HepG2 (cell line): ENCODE data around the gene VAMP2.

ENCODE experiments used
- CTCF ChIP-seq: sonication (generic); formaldehyde crosslinking; IDR thresholded peaks from 2 replicates; pipeline ENCODE4 v1.5.0; 2020; ENCODE audit warnings: mild to moderate bottlenecking, missing genetic modification reagents, moderate library complexity
- HDAC2 ChIP-seq: sonication (generic); formaldehyde crosslinking; IDR thresholded peaks from 2 replicates; pipeline ENCODE4 v1.4.0; 2020; ENCODE audit warnings: missing genetic modification reagents
- POLR2A ChIP-seq, 2 experiments: IDR thresholded peaks; 2 replicates each; pipeline ENCODE4 v1.6.1; 2011; ENCODE audit warnings: low read depth in 2 of 2, low read length in 2 of 2, mild to moderate bottlenecking in 1 of 2, moderate library complexity in 1 of 2; ENCODE audit not compliant: insufficient read depth in 1 of 2
- SATB2 ChIP-seq: sonication (generic); formaldehyde crosslinking; IDR thresholded peaks from 2 replicates; pipeline ENCODE4 v1.5.0; 2020; ENCODE audit warnings: missing genetic modification reagents
- TF ChIP-seq, protein P1 (sequence below): sonication (generic); formaldehyde crosslinking; IDR thresholded peaks from 2 replicates; pipeline ENCODE4 v1.4.0; 2020; ENCODE audit warnings: missing genetic modification reagents, mild to moderate bottlenecking, borderline replicate concordance
- TF ChIP-seq, protein P2 (sequence below): sonication (generic); formaldehyde crosslinking; IDR thresholded peaks from 2 replicates; pipeline ENCODE4 v1.5.0; 2020; ENCODE audit warnings: mild to moderate bottlenecking, missing genetic modification reagents
- TF ChIP-seq, protein P3 (sequence below): sonication (generic); formaldehyde crosslinking; IDR thresholded peaks from 2 replicates; pipeline ENCODE4 v1.9.0; 2022; ENCODE audit warnings: low read depth, missing genetic modification reagents

DNA sequence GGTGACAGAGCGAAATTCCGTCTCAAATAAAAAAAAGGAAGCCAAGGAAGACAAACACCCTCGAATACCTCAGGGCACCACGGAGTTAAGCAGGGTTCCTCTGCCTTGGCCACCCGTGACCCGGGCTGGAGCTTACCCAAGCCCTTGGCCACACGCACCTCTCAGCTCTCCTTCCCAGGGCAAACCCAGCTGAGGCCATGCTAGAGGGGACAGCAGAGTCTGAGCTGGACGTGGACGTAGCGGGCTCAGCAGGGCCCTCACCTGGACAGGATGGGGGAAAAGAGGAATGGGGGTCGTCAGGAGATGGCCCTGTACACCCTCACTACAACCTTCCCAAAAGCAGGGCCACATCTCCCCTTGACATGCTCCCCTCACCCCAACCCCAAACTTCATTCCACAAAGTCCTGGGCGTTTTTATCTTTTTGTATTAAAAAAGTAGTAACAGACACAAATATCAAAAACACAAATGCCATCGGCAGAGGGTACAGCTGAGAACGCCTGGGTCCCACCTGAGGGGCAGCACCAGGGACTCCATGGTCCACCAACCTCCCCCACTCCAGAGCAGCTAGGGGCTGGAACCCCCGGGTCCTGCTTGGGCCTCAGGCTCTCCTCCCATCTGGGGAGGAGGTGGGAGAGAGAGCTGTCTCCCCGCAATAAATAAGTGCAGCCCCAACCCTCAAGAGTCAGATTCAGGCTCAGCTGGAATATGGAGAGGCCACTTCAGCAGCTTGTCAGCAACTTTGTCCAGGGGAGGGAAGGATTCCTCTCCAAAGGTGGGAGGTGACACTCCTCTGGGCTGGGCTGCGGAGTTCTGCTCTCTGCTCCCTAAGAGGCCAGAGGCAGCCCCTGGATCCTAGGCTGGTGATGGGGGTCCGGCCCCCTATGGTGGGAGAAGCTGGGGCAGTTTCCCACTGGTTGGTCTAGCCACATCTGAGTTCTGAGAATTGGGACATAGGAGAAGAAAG, 22.4 kb downstream of the VAMP2 start:
- TF ChIP-seq, protein P1, sequence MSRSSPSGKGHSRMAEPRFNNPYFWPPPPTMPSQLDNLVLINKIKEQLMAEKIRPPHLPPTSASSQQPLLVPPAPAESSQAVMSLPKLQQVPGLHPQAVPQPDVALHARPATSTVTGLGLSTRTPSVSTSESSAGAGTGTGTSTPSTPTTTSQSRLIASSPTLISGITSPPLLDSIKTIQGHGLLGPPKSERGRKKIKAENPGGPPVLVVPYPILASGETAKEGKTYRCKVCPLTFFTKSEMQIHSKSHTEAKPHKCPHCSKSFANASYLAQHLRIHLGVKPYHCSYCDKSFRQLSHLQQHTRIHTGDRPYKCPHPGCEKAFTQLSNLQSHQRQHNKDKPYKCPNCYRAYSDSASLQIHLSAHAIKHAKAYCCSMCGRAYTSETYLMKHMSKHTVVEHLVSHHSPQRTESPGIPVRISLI (CRISPR knock-in tag), result no peak
- TF ChIP-seq, protein P2, sequence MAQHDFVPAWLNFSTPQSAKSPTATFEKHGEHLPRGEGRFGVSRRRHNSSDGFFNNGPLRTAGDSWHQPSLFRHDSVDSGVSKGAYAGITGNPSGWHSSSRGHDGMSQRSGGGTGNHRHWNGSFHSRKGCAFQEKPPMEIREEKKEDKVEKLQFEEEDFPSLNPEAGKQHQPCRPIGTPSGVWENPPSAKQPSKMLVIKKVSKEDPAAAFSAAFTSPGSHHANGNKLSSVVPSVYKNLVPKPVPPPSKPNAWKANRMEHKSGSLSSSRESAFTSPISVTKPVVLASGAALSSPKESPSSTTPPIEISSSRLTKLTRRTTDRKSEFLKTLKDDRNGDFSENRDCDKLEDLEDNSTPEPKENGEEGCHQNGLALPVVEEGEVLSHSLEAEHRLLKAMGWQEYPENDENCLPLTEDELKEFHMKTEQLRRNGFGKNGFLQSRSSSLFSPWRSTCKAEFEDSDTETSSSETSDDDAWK (CRISPR knock-in tag), result no peak
- TF ChIP-seq HDAC2, result no peak
- TF ChIP-seq, protein P3, sequence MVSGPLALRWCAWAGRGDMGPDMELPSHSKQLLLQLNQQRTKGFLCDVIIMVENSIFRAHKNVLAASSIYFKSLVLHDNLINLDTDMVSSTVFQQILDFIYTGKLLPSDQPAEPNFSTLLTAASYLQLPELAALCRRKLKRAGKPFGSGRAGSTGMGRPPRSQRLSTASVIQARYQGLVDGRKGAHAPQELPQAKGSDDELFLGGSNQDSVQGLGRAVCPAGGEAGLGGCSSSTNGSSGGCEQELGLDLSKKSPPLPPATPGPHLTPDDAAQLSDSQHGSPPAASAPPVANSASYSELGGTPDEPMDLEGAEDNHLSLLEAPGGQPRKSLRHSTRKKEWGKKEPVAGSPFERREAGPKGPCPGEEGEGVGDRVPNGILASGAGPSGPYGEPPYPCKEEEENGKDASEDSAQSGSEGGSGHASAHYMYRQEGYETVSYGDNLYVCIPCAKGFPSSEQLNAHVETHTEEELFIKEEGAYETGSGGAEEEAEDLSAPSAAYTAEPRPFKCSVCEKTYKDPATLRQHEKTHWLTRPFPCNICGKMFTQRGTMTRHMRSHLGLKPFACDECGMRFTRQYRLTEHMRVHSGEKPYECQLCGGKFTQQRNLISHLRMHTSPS (CRISPR knock-in tag), result no peak
- TF ChIP-seq CTCF, result no peak
- TF ChIP-seq SATB2 (CRISPR knock-in tag), result no peak
- TF ChIP-seq POLR2A (IDR thresholded peaks at IDR 0.05; ENCODE audit: insufficient read depth in 1 of 2, low read depth in 2 of 2, low read length in 2 of 2), result no peak
